Measurements from ENCODE around the gene USP11. TPM values are rescaled to one million over a fixed set of nuclear protein-coding genes. Genes with fewer than 3 reads are reported as not detected.

USP11 gene
- total RNA-seq, 3 donors from 2014 or later = 13.5 to 18.8 (median 16.0) TPM

DNA sequence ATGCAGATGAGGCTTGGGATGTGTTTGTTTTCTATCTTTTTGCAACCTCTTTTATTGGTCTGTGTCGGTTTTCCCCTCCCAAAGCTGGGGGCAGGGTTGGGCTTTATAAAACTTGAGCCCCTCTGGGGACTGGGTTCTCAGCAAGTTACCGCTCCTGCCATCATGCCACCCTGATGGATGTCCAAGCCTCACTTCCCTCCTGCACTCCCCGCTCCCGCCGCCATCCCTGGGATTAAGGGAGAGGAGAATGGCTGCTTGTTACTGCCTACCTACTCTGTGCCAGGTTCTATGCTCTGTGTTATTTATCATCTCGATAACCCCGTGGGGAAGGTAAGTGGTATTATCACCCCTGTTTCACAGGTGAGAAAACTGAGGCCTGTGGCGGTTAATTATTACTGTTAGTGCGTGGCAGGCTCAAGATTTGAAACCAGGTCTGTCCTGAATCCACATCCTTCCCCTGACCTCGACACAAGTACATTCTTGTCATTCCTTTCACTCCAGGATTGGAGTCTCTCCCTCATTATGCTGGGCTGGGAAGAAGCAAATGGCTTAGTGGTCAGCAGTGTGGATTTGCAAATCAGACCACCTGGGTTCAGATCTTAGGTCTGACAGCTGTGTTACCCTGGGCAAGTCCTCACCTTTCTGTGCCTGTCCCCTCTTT is 34.7 kb upstream of the USP11 start:
- DNase-seq (no peak), ATAC-seq (no peak)
- Mint-ChIP-seq H3K4me3 (no peak overlapping the region), H3K4me1 (ENCODE audit: low read depth) (peaks cover 44% of the 10 kb centered on the region), H3K9me3 (no peaks in the 10 kb centered on the region), H3K27me3 (ENCODE audit: low read depth) (no peaks in the 10 kb centered on the region), H3K36me3 (ENCODE audit: insufficient read depth) (peaks cover 31% of the 10 kb centered on the region)

GRCh38 chrX:47198687-47199080 is 34.1 kb upstream of the USP11 start:
- Mint-ChIP-seq H3K27me3 (ENCODE audit: low read depth) (no peaks in the 10 kb centered on the region), H3K4me3 (no peak overlapping the region), H3K36me3 (ENCODE audit: insufficient read depth) (peaks cover 31% of the 10 kb centered on the region), H3K4me1 (ENCODE audit: low read depth) (peaks cover 41% of the 10 kb centered on the region), H3K9me3 (no peaks in the 10 kb centered on the region)
- DNase-seq (no peak), ATAC-seq (no peak)

GRCh38 chrX:47199286-47199685 is 33.5 kb upstream of the USP11 start:
- H3K4me1 Mint-ChIP-seq (ENCODE audit: low read depth) = peaks cover 41% of the 10 kb centered on the region
- no peaks in the 10 kb centered on the region for H3K9me3 Mint-ChIP-seq
- no peak overlapping the region for H3K4me3 Mint-ChIP-seq
- H3K36me3 Mint-ChIP-seq (ENCODE audit: insufficient read depth) = peaks cover 31% of the 10 kb centered on the region
- DNase-seq = no peak
- no peak for ATAC-seq
- H3K27me3 Mint-ChIP-seq (ENCODE audit: low read depth) = no peaks in the 10 kb centered on the region

GRCh38 chrX:47200385-47201150 is 32.2 kb upstream of the USP11 start:
- DNase-seq (no peak), ATAC-seq (no peak)
- H3K9me3 Mint-ChIP-seq = no peaks in the 10 kb centered on the region
- H3K4me3 Mint-ChIP-seq = no peak overlapping the region
- H3K4me1 Mint-ChIP-seq (ENCODE audit: low read depth) = peaks cover 29% of the 10 kb centered on the region
- no peaks in the 10 kb centered on the region for H3K27me3 Mint-ChIP-seq (ENCODE audit: low read depth)
- H3K36me3 Mint-ChIP-seq (ENCODE audit: insufficient read depth) = peaks cover 34% of the 10 kb centered on the region

DNA sequence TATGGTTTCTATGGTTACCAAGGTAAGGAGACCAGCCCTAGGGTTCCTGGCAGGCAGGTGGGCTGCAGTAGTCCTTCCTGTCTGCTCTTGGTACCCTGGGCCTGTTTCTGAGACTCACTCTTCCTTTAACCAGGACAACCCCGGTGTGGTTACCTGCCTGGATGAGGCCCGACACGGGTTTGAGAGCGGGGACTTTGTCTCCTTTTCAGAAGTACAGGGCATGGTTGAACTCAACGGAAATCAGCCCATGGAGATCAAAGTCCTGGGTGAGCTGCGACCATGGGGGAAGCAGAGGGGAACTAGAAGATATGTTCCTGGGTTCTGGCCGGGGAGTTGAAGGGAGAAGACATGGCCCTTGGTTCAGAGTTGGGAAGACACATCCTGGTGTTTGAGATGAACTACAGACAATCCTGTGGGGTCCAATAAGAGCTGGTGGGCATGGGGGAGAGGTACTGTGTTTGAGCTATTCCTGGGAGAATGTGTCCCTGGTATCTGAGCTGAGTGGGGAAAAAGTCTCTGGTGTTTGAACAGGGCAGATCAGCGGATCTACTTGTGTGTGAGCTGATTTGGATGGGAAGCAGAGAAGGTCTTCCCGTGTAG is 31.4 kb upstream of the USP11 start:
- H3K4me1 Mint-ChIP-seq (ENCODE audit: low read depth) = peaks cover 22% of the 10 kb centered on the region
- DNase-seq (no peak), ATAC-seq (no peak)
- H3K9me3 Mint-ChIP-seq = no peaks in the 10 kb centered on the region
- peaks cover 29% of the 10 kb centered on the region for H3K36me3 Mint-ChIP-seq (ENCODE audit: insufficient read depth)
- H3K4me3 Mint-ChIP-seq = no peak overlapping the region
- H3K27me3 Mint-ChIP-seq (ENCODE audit: low read depth) = no peaks in the 10 kb centered on the region

- H3K4me3 Mint-ChIP-seq = no peak overlapping the region
- no peaks in the 10 kb centered on the region for H3K27me3 Mint-ChIP-seq (ENCODE audit: low read depth)
- peaks cover 36% of the 10 kb centered on the region for H3K36me3 Mint-ChIP-seq (ENCODE audit: insufficient read depth)
- ATAC-seq = no peak
- peaks cover 16% of the 10 kb centered on the region for H3K4me1 Mint-ChIP-seq (ENCODE audit: low read depth)
- H3K9me3 Mint-ChIP-seq = no peaks in the 10 kb centered on the region
- DNase-seq = no peak
Observed at GRCh38 chrX:47202316-47202715, 30.5 kb upstream of the USP11 start.

- no peaks in the 10 kb centered on the region for H3K9me3 Mint-ChIP-seq
- H3K27me3 Mint-ChIP-seq (ENCODE audit: low read depth) = no peaks in the 10 kb centered on the region
- ATAC-seq (no peak), DNase-seq (no peak)
- peaks cover 14% of the 10 kb centered on the region for H3K4me1 Mint-ChIP-seq (ENCODE audit: low read depth)
- no peak overlapping the region for H3K4me3 Mint-ChIP-seq
- H3K36me3 Mint-ChIP-seq (ENCODE audit: insufficient read depth) = peaks cover 40% of the 10 kb centered on the region
Observed at GRCh38 chrX:47202877-47203276, 29.9 kb upstream of the USP11 start.

- Mint-ChIP-seq H3K36me3 (ENCODE audit: insufficient read depth) (peaks cover 33% of the 10 kb centered on the region), H3K9me3 (no peaks in the 10 kb centered on the region), H3K4me1 (ENCODE audit: low read depth) (peaks cover 4% of the 10 kb centered on the region), H3K4me3 (no peak overlapping the region), H3K27me3 (ENCODE audit: low read depth) (no peaks in the 10 kb centered on the region)
- DNase-seq (no peak), ATAC-seq (no peak)
Observed at GRCh38 chrX:47204970-47205369, 27.8 kb upstream of the USP11 start.

DNA sequence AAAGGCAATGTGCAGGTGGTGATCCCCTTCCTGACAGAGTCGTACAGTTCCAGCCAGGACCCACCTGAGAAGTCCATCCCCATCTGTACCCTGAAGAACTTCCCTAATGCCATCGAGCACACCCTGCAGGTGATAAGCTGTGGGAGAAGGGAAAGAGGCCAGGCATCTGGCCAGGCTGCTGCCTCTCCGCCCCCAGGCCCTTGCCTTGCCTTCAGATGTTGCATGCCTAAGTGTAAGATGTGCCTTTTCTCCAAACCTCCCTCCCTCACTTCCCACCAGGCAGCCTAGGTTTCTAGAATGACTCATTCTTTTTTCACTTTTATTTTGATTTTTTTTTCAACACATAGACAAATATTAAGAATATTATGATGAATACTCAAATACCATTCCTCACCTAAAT is 26.5 kb upstream of the USP11 start:
- ATAC-seq (no peak), DNase-seq (no peak)
- Mint-ChIP-seq H3K4me1 (ENCODE audit: low read depth) (peaks cover 4% of the 10 kb centered on the region), H3K9me3 (no peaks in the 10 kb centered on the region), H3K4me3 (no peak overlapping the region), H3K27me3 (ENCODE audit: low read depth) (no peaks in the 10 kb centered on the region), H3K36me3 (ENCODE audit: insufficient read depth) (peaks cover 26% of the 10 kb centered on the region)

DNA sequence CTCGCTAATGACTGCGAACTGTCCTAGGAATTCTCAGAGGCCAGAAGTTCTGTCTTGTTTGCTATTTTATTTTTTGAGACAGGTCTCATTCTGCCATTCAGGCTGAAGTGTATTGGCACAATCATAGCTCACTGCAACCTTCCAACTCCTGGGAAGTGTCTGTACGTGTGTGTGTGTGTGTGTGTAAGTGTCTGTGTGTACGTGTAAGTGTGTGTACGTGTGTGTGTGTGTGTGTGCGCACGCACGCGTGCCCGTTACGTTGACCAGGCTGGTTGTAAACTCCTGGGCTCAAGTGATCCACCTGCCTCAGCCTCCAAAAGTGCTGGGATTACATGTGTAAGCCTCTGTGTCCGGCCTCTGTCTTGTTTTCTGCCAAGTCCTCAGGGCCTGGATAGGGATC is 24.7 kb upstream of the USP11 start:
- DNase-seq = no peak
- H3K27me3 Mint-ChIP-seq (ENCODE audit: low read depth) = no peaks in the 10 kb centered on the region
- no peak for ATAC-seq
- H3K4me1 Mint-ChIP-seq (ENCODE audit: low read depth) = peaks cover 4% of the 10 kb centered on the region
- no peaks in the 10 kb centered on the region for H3K9me3 Mint-ChIP-seq
- peaks cover 32% of the 10 kb centered on the region for H3K36me3 Mint-ChIP-seq (ENCODE audit: insufficient read depth)
- H3K4me3 Mint-ChIP-seq = no peak overlapping the region

DNA sequence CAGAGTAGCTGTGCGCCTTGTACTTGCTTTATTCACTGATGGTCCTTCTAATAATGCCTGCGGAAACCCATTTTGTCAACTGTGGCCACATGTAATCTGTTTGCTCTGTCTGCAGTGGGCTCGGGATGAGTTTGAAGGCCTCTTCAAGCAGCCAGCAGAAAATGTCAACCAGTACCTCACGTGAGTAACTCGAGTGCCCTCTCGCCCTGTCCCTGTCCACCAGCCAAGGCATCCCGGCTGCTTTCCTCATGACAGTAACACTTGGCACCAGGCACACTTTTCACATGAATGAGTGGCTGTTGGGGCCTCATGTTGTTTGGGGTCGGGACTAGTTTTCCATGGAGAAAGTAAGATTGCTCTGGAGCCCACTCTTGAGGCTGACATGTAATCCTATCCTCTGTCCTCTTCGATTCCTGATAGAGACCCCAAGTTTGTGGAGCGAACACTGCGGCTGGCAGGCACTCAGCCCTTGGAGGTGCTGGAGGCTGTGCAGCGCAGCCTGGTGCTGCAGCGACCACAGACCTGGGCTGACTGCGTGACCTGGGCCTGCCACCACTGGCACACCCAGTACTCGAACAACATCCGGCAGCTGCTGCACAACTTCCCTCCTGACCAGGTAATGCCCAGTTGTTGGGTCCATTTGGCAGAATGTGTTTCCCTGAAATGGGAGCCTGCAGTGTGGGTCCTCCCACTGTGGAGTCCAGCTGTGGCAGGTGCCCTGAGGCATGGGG is 23.1 kb upstream of the USP11 start:
- Mint-ChIP-seq H3K4me1 (ENCODE audit: low read depth) (peaks cover 4% of the 10 kb centered on the region), H3K9me3 (no peaks in the 10 kb centered on the region), H3K36me3 (ENCODE audit: insufficient read depth) (peaks cover 35% of the 10 kb centered on the region), H3K27me3 (ENCODE audit: low read depth) (no peaks in the 10 kb centered on the region), H3K4me3 (no peak overlapping the region)
- DNase-seq (no peak), ATAC-seq (no peak)

GRCh38 chrX:47210661-47211425 is 22.0 kb upstream of the USP11 start:
- DNase-seq (no peak), ATAC-seq (no peak)
- Mint-ChIP-seq H3K9me3 (no peaks in the 10 kb centered on the region), H3K4me3 (no peak overlapping the region), H3K4me1 (ENCODE audit: low read depth) (peaks cover 5% of the 10 kb centered on the region), H3K36me3 (ENCODE audit: insufficient read depth) (peaks cover 31% of the 10 kb centered on the region), H3K27me3 (ENCODE audit: low read depth) (no peaks in the 10 kb centered on the region)

DNA sequence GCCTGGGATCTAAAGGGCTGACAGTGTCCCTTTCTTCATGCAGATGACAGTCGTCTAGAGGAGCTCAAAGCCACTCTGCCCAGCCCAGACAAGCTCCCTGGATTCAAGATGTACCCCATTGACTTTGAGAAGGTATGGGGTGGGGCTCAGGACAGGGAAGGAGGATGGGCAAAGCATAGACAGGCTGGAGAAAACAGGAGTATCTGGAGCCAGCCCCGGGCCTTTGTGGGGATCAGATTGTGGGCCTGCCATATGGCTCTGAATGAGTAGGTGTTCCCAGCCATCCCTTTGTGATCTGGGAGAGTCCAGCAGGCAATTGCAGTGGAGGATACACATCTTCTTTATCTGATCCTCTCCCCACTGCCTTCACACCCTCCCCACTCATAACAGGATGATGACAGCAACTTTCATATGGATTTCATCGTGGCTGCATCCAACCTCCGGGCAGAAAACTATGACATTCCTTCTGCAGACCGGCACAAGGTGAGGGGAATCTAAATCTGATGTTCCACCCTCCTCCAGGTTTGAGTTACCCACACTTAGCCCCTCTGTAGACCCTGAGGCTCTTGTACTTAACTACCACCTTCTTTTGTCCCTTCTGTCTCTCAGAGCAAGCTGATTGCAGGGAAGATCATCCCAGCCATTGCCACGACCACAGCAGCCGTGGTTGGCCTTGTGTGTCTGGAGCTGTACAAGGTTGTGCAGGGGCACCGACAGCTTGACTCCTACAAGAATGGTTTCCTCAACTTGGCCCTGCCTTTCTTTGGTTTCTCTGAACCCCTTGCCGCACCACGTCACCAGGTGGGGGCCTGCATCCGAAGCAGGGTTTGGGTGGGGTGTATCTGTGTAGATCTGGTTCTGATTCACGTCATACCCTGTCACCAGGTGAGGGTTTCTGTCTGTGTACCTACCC is 20.2 kb upstream of the USP11 start:
- DNase-seq (no peak), ATAC-seq (no peak)
- H3K36me3 Mint-ChIP-seq (ENCODE audit: insufficient read depth) = peaks cover 32% of the 10 kb centered on the region
- H3K9me3 Mint-ChIP-seq = no peaks in the 10 kb centered on the region
- no peak overlapping the region for H3K4me3 Mint-ChIP-seq
- H3K4me1 Mint-ChIP-seq (ENCODE audit: low read depth) = peaks cover 18% of the 10 kb centered on the region
- H3K27me3 Mint-ChIP-seq (ENCODE audit: low read depth) = no peaks in the 10 kb centered on the region
